NCI-H2227 treated with DMSO at 0.1 percent for 48 hours (cell line): Measurements from ENCODE around the gene RBKS.
"Not testable (repeated sequence)": the region's sequence is repeated elsewhere in the genome, so short reads cannot be mapped to it uniquely, and the experiment has no call there.

Source experiments
- DNase-seq: peaks from one replicate; lab custom pipeline; 2025; lab: John Stamatoyannopoulos, UW

RBKS gene

DNA sequence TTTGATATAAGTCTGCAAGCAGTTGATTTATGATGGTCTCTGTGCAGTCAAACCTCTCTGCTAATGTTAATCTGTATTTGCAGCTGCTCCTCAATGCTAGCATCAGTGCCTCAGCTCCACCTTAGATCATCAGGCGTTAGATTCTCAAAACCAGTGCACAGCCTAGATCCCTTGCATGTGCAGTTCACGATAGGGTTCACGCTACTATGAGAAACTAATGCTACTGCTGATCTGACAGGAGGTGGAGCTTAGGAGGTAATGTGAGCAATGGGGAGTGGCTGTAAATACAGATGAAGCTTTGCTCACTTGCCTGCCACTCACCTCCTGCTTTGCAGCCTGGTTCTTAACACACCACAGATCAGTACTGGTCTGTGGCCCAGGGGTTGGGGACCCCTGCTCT lies 18.4 kb downstream of the RBKS start:
- DNase-seq = no peak

DNA sequence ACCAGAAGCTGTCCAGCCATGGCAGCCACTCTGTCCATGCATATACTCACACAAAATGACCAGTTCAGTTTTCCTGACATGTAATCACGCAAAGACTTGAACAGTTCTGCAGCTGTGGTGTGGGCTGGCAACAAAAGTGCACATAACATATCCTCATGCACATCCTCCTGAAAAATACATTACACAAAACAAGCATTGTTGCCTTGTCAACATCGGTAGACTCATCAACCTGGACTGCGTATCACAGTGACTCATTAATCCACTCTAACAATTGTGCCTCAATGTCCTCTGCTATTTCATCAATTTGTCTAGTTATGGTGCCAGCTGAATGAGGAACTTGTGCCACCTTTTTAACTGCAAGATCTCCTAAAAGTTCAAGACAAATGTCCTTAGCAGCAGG lies 19.5 kb downstream of the RBKS start:
- DNase-seq = no peak

- no peak for DNase-seq
Measured at GRCh38 chr2:27869763-27870162, 20.4 kb downstream of the RBKS start.

DNA sequence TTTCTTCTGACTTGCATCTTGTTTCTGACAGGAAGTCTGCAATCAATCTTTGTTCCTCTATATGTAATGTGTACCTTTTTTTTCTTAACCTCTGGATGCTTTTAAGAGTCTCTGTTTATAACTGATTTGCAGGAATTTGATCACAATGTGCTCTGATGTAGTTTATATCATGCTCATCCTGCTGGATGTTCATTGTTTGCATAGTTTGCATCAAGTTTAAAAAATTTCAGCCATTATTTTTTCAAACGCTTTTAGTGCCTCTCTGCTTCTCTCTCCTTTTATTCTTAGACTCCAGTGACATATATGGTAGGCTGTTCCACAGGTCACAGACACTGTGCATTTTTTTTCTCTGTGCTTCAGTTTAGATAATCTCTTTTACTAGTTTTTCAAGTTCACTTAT lies 23.9 kb downstream of the RBKS start:
- DNase-seq = no peak

DNA sequence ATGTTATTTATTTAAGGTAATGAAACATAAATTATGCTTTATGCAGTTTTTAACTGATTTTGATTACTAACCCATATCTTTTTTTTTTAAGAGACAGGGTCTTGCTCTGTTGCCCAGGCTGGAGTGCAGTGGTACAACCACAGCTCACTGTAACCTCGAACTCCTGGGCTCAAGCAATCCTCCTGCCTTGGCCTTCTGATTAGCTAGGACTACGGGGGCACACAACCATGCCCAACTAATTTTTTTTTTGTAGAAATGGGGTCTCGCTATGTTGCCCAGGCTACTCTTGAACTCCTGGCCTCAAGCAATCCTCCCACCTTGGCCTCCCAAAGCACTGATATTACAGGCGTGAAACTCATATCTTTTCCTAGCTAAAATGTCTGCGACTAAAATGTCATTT lies 26.2 kb downstream of the RBKS start:
- DNase-seq = not testable (repeated sequence)

DNA sequence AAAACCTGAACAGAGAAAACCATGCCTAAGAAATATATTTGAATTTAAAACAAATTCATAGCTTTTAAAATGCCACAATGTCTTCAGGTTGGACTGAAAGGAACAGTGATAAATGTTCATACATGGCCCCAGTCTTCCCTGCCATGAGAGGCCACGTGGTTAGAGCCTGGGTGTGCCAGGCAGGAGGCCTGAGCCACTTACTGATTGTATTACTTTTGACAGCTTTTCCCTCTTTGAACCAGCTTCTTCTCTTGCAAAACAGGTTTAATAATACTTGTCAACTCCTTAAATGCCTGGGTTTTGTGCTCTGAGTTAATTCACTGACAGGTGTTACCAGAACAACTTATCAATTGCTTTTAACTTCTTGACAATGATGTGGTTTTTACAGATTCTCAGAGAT lies 27.0 kb downstream of the RBKS start:
- peak; percentile 13 for DNase-seq

DNA sequence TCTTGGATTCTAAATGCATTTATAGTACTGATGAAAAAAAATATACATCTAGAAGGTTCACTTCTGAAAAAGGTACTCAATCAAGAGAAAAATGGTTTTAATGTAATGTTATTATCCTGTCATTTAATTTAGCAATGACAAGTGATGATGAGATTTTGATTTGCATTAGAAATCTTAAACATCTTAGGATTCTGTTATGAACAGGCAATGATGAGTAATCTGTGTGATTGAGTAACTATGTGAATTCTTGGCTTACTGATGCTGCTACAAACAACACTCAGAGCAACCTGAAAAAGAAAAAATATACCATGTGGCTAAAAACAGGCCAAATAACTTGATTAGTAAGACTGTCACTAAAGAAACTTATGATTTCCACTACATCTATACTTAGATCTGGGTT lies 30.1 kb downstream of the RBKS start:
- no peak for DNase-seq

DNA sequence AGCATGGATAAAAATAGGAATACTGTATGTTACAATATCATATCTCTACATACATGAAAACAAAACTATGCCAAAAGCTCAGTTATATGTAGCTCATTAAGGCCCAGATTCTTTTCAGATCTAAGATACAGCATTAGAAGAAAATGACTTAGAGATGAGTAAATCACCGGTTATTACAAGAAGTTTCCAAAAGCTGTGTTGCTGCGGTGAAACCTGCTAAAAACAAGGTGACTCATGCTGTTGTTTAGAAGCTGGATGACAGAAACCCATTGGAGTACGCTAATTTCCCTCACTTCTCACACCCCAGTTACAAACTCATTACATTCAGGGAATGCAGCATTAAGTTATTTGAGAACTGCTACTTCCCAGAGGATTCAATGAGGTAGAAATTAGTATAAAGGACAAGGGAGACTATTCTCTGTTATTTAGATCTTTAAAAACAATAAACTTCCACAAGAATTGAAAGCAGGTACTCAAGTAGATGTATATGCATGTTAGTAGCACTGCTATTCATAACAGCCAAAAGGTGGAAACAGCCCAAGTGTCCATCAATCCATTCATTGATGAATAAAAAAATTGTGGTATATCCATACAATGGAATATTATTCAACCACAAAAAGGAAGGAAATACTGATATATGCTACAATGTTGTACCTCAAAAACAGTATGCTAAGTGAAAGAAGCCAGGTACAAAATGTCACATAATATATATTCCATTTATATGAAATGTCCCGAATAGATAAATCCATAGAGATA lies 32.6 kb downstream of the RBKS start:
- DNase-seq = peak; percentile 32

DNA sequence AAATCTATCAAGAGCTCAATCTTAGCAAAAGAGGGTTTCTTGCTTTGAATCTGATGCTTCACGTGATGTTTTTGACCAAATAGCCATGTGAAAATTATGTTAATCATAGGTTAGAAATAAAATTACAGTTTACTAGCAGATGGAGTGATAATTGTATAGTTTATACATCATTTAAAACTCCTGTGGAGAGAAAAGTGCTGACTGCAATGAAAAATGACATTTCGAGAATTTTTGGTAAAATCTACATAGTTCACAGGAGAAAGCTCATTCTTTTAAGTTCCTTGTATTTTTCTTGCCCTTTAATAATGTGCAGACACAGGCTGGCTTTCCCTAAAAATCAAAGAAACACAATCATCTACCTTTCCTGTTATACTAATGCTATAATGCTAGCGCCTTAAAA lies 33.2 kb downstream of the RBKS start:
- peak; percentile 81 for DNase-seq

- peak; percentile 57 for DNase-seq
Measured at GRCh38 chr2:27856386-27856785, 33.8 kb downstream of the RBKS start.

DNA sequence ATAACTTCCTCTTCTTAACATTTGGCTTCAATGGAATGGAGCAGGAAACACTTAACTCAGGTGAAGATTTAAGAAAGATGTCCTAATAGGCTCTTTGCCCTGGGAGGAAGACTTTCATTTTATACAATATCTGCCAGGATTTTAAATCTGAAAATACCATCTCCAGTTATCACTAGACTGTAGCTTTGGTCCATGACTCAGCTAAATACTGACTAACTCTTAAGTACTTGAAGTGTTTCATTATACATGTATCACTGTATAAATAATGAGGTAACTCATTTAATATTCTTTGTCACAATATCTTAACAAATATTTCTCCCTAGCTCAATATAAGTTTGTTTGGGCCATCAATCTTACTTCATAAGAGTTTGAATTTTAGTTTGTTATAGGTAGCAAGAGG lies 34.7 kb downstream of the RBKS start:
- no peak for DNase-seq

- no peak for DNase-seq
Measured at GRCh38 chr2:27854229-27854862, 35.8 kb downstream of the RBKS start.

- DNase-seq = no peak
Measured at GRCh38 chr2:27852691-27853090, 37.5 kb downstream of the RBKS start.

DNA sequence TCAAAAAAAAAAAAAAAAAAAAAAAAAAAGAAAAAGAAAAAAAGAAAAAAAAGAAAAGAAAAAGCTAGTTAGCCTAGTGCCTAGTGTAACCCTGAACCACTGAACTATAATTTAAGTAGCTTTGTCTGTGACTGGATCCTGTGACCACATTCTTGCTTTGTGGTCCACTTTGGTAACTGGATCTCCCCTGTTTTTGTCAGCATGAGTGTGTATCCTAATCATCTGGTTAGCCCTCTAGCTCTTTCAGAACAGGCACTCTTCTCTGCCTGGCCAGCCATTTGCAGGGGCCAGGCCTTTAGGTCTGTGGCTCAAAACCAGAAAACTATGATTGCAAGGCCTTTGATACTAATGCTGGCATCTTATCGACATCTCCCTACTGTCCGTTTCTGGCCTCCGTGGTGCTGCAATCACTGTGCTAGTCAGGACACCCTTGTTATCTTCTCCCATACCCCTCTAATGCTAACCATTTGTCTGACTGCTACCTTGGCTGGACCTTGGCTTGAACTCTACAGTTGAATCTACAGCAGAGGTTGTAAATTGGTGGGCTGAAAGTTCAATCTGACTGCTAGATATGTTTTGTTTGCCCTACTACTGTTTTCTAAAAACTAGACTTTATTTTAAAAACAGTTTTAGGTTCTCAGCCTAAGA lies 40.5 kb downstream of the RBKS start:
- DNase-seq = no peak

GRCh38 chr2:27847333-27847732 lies 42.9 kb downstream of the RBKS start:
- DNase-seq = no peak

GRCh38 chr2:27844821-27845255 lies 45.3 kb downstream of the RBKS start:
- no peak for DNase-seq

DNA sequence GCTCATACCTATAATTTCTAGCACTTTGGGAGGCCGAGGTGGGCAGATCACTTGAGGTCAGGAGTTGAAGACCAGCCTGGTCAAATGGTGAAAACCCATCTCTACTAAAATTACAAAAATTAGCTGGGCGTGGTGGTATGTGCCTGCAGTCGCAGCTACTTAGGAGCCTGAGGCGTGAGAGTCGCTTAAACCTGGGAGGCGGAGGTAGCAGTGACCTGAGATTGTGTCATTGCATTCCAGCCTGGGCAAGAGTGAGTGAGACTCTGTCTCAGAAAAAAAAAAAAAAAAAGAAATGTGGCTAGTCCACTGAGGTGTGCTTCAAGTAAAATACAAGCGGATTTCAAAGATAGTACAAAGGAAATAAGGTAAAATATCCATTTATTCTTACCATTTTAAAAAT lies 46.2 kb downstream of the RBKS start:
- DNase-seq = no peak

- DNase-seq = no peak
Measured at GRCh38 chr2:27842894-27843293, 47.3 kb downstream of the RBKS start.

- DNase-seq = no peak
Measured at GRCh38 chr2:27839022-27839618, 51.1 kb downstream of the RBKS start.

- DNase-seq = no peak
Measured at GRCh38 chr2:27838502-27838901, 51.7 kb downstream of the RBKS start.

- no peak for DNase-seq
Measured at GRCh38 chr2:27833931-27834330, 56.3 kb downstream of the RBKS start.

- DNase-seq = no peak
Measured at GRCh38 chr2:27832396-27832795, 57.8 kb downstream of the RBKS start.
